ENCODE data around the gene LY86. TPM values are rescaled to one million over a fixed set of nuclear protein-coding genes. Genes with fewer than 3 reads are reported as not detected.

The LY86 gene
- total and polyA plus RNA-seq, 9 of the 15 experiments (the other 6 are each of a cell fraction or from before 2014, with no cell fraction given): 0.08 to 0.20 TPM; not detected in 7

- no peak for TF ChIP-seq ZNF449 (CRISPR knock-in tag; IDR thresholded peaks at IDR 0.05)
- no peak for TF ChIP-seq RBM34 (IDR thresholded peaks at IDR 0.05; ENCODE audit: borderline replicate concordance, insufficient read depth, low read length)
- peak; percentile 69; the same call in 1 of the 2 replicates for TF ChIP-seq LCOR (CRISPR knock-in tag; IDR thresholded peaks at IDR 0.05)
- no peak for TF ChIP-seq NFATC3 (IDR thresholded peaks at IDR 0.05)
- TF ChIP-seq NR2C2 (CRISPR knock-in tag; IDR thresholded peaks at IDR 0.05): no peak
- no peak for TF ChIP-seq NR2C2 (tag; IDR thresholded peaks at IDR 0.05)
- peak; percentile 43; the same call in 1 of the 2 replicates for TF ChIP-seq SMARCA4 (IDR thresholded peaks at IDR 0.05)
- TF ChIP-seq HCFC1 (IDR thresholded peaks at IDR 0.05; ENCODE audit: low read depth, low read length): no peak
- TF ChIP-seq JUNB (CRISPR knock-in tag; conservative IDR thresholded peaks at IDR 0.05): no peak
- peak; percentile 77; the same call in 1 of the 2 replicates for TF ChIP-seq REST (IDR thresholded peaks at IDR 0.05; ENCODE audit: borderline replicate concordance)
- no peak for TF ChIP-seq REST (CRISPR knock-in tag; IDR thresholded peaks at IDR 0.05; ENCODE audit: low read depth)
- no peak for TF ChIP-seq HNRNPLL (IDR thresholded peaks at IDR 0.05; ENCODE audit: low read depth, low read length, poor library complexity, severe bottlenecking)
- no peak for TF ChIP-seq ZNF133 (CRISPR knock-in tag; IDR thresholded peaks at IDR 0.05)
- 0 out of 2 replicates have a peak, but pooled peaks have one; percentile 24 for TF ChIP-seq SP1 (CRISPR knock-in tag; IDR thresholded peaks at IDR 0.05)
- peak in 1 of 2 experiments; percentile 62; a peak in 1 of 4 replicates for TF ChIP-seq RCOR1 (IDR thresholded peaks at IDR 0.05; ENCODE audit: borderline replicate concordance in 1 of 2, low read depth in 2 of 2, low read length in 2 of 2)
- no peak for TF ChIP-seq CREB3 (tag; conservative IDR thresholded peaks at IDR 0.05; ENCODE audit: low read depth)
- no peak for TF ChIP-seq XRCC3 (IDR thresholded peaks at IDR 0.05)
These were observed 108.5 kb downstream of the LY86 start (continued) for GRCh38 chr6:6696867-6697531.
